GM12874 (cell line): Measurements from ENCODE around the gene PRKCE.

ENCODE experiments used
- TF ChIP-seq, protein P1 (sequence below): IDR thresholded peaks from 2 replicates; pipeline ENCODE4 v1.5.1; 2011; ENCODE audit warnings: low read depth, mild to moderate bottlenecking, control low read depth, low read length, moderate library complexity; ENCODE audit not compliant: insufficient read depth

The PRKCE gene

GRCh38 chr2:45670646-45671045 is 19.2 kb downstream of the PRKCE start:
- TF ChIP-seq, protein P1, sequence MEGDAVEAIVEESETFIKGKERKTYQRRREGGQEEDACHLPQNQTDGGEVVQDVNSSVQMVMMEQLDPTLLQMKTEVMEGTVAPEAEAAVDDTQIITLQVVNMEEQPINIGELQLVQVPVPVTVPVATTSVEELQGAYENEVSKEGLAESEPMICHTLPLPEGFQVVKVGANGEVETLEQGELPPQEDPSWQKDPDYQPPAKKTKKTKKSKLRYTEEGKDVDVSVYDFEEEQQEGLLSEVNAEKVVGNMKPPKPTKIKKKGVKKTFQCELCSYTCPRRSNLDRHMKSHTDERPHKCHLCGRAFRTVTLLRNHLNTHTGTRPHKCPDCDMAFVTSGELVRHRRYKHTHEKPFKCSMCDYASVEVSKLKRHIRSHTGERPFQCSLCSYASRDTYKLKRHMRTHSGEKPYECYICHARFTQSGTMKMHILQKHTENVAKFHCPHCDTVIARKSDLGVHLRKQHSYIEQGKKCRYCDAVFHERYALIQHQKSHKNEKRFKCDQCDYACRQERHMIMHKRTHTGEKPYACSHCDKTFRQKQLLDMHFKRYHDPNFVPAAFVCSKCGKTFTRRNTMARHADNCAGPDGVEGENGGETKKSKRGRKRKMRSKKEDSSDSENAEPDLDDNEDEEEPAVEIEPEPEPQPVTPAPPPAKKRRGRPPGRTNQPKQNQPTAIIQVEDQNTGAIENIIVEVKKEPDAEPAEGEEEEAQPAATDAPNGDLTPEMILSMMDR = no peak

GRCh38 chr2:45672138-45672537 is 20.7 kb downstream of the PRKCE start:
- TF ChIP-seq, protein P1 = no peak

DNA sequence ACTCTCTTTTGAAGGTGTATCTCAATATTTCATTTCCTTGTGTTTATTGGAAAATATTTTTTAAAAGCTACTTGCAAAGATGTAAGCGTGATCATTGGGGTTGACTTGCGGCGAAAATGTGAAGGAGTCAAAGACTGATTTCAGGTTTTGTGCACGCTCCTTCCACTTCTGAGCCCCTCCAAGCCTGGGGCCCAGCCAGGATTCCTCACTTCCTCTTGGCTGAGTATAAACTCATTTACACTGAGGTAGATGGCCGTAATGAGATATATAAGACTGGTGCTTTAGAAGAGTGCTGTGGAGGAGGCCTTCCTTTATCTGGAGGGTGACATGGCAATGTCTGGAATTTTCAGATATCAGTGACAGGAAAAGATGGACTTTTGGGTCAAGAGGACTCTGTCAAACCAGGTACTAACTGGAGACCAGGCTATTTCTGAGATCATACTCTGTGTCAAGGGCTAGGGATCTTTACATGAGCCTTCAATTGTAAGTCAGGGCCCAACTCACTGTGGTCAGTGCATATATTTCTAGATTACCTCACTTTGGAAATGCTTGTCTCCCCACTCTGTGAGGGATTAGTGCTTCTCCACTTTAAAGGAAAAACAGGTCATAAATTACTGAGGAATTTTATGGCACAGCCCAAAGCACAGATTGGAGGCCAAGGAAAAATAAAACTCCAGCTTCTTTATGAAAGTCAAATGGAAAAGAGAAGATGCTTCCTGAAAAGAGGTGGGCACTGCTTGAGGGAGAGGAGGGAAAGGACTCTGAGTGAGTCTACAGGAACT is 22.8 kb downstream of the PRKCE start:
- TF ChIP-seq, protein P1 = no peak

DNA sequence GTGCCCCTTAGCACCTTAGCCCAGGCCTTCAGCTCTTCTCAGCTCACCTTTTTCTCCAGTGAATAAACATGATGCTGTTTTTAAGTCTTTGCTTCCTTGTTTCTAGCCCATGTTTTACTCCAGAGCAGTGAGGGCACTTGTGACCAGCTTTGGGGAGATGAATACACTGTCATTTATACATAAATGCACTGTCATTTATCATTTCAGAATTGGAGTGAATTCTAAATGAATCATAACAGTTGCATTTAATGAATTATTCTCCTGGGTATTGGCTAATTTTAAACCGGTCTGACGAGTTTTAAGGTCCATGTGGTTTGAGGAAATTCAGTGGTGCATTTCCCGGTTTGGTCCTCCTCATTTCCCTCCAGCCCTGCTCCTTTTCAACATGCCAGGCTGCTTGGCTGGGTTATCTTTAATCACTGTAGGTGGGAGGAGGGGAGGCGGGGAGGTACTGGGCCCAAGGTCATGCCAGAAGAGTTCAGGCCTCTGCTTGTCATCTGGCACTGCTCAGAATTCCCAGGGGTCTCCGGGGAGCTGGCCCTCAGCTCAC is 23.9 kb downstream of the PRKCE start:
- TF ChIP-seq, protein P1 = no peak

DNA sequence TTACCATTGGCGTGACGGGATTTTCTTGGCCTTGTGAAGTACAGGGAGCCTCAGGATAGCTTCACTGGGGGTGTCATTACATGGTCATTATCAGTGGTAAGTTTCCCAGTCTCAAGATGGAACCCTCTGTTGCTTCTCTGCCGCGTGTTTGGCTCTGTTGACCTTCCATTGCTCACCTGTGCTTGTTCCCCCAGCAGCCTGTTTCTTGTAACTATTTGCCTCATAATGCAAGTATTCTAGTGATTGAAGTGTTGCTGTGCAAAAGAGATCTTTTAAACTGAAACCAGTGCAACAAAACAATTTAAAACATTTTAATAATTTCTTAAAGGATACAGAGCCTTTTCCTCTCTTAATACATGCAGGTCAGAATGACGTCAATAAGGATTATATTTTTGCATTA is 24.6 kb downstream of the PRKCE start:
- TF ChIP-seq, protein P1 = no peak

- TF ChIP-seq, protein P1 = no peak
Observed at GRCh38 chr2:45678791-45679348, 27.4 kb downstream of the PRKCE start.

DNA sequence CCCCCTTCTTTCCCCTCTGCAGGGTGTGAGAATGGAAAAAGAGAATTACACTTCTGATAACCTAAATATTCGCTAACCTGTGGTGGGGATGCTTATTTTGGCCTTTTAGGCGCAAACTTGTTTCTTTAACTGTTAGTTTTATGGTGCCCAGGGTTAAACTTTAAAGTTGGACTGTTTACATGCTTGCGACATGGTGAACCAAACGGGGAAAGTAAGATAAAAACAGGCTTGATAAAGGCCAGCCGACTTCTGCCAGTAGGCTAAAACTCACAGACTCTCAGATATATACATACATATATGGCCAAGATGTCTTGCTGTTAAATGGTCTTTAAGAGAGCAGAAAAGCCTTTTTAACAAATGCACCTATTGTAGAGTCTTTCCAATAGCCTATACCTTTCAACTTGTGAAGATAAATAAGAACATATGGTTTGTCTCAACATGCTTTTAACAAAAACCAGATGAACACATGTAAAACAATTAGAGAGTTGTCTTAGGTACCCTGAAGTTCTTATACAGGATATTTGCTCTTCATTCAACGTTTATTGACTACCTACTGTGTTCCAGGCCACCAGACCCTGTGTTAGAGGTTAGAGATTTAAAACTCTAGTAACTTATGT is 29.0 kb downstream of the PRKCE start:
- TF ChIP-seq, protein P1 = no peak
